BLaER1 (cell line): Measurements from ENCODE around the gene CTNNA2.

Experiments
- H3K27ac ChIP-seq: shearing (Covaris generic); formaldehyde crosslinking; 2 replicates; pipeline ENCODE4 v1.8.1; 2022
- H3K27me3 ChIP-seq: shearing (Covaris generic); formaldehyde crosslinking; 2 replicates; pipeline ENCODE4 v1.8.1; 2022
- H3K36me3 ChIP-seq: shearing (Covaris generic); formaldehyde crosslinking; 2 replicates; pipeline ENCODE4 v1.8.1; 2022
- H3K4me1 ChIP-seq: shearing (Covaris generic); formaldehyde crosslinking; 2 replicates; pipeline ENCODE4 v1.8.1; 2022
- H3K4me2 ChIP-seq: shearing (Covaris generic); formaldehyde crosslinking; 2 replicates; pipeline ENCODE4 v1.8.1; 2022
- H3K4me3 ChIP-seq: shearing (Covaris generic); formaldehyde crosslinking; 2 replicates; pipeline ENCODE4 v1.8.1; 2022
- H3K9ac ChIP-seq: shearing (Covaris generic); formaldehyde crosslinking; 2 replicates; pipeline ENCODE4 v1.8.1; 2022
- H3K9me3 ChIP-seq: shearing (Covaris generic); formaldehyde crosslinking; 2 replicates; pipeline ENCODE4 v1.8.1; 2022
- H4K20me1 ChIP-seq: shearing (Covaris generic); formaldehyde crosslinking; 2 replicates; pipeline ENCODE4 v1.8.1; 2022
- Cebpa-rat ChIP-seq: shearing (Covaris generic); IDR thresholded peaks from 2 replicates; pipeline ENCODE4 v1.8.1; 2022

CTNNA2 gene

DNA sequence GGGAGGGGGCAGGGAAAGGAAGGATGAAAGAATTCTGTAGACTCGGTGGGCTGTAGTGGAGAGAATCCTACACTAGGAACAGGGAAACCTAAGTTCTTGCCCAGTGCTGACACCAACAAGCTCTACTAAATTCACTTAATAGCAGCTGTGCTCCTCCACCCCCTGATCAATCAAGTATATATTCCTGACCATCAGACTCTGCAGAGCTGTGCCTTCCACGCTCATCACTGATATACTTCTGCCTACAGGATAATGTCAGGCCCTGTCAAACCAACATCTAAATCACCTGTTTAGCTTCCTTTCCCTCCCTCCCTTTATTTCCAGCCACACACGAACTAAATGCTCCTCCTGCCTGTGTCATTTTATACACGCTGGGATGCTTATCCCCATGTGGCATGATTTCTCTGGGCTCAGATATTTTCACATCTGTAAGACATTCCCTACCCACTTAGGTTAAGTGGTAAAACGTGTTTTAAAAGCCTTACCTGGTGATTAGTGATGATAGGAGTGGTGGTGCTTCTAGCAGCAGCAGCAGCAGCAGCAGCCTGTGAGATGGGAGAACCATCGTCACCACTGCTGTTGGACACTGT is 489.8 kb downstream of the CTNNA2 start:
- Histone ChIP-seq H3K27me3 (no peaks in the 10 kb centered on the region), H3K4me3 (no peak overlapping the region), H3K4me2 (no peak overlapping the region), H3K36me3 (no peaks in the 10 kb centered on the region), H3K4me1 (no peaks in the 10 kb centered on the region), H3K9me3 (no peaks in the 10 kb centered on the region), H3K9ac (no peak overlapping the region), H4K20me1 (no peaks in the 10 kb centered on the region), H3K27ac (no peak overlapping the region)
- TF ChIP-seq Cebpa-rat, result no peak

GRCh38 chr2:80007777-80008503 is 495.1 kb downstream of the CTNNA2 start:
- no peak overlapping the region for H3K9ac ChIP-seq
- no peaks in the 10 kb centered on the region for H3K4me1 ChIP-seq
- TF ChIP-seq Cebpa-rat, result no peak
- H3K27me3 ChIP-seq, result no peaks in the 10 kb centered on the region
- H3K4me2 ChIP-seq, result no peak overlapping the region
- H3K27ac ChIP-seq, result no peak overlapping the region
- no peaks in the 10 kb centered on the region for H3K9me3 ChIP-seq
- no peak overlapping the region for H3K4me3 ChIP-seq
- H4K20me1 ChIP-seq, result no peaks in the 10 kb centered on the region
- no peaks in the 10 kb centered on the region for H3K36me3 ChIP-seq

DNA sequence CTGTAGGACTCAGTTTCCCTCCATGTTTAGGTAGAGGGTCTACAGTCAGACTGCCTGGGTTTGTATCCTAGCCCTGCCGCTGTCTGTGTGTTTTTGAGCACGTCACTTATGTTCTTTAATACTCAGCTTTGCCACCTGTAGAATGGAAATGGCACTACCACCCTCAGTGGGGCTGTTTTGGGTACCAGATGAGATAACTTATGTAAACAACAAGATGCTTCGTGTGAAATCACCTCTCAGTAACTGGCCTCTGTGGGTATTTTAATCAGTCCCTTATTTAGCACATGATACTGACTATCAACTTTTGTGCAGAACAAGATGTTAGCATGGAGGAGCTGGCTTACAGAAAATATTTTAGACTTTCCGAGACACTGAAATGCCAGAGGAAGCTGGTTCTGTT is 495.7 kb downstream of the CTNNA2 start:
- Histone ChIP-seq H3K4me3 (no peak overlapping the region), H3K36me3 (no peaks in the 10 kb centered on the region), H3K4me2 (no peak overlapping the region), H3K9me3 (no peaks in the 10 kb centered on the region), H3K4me1 (no peaks in the 10 kb centered on the region), H3K27me3 (no peaks in the 10 kb centered on the region), H3K27ac (no peak overlapping the region), H3K9ac (no peak overlapping the region), H4K20me1 (no peaks in the 10 kb centered on the region)
- no peak for TF ChIP-seq Cebpa-rat

DNA sequence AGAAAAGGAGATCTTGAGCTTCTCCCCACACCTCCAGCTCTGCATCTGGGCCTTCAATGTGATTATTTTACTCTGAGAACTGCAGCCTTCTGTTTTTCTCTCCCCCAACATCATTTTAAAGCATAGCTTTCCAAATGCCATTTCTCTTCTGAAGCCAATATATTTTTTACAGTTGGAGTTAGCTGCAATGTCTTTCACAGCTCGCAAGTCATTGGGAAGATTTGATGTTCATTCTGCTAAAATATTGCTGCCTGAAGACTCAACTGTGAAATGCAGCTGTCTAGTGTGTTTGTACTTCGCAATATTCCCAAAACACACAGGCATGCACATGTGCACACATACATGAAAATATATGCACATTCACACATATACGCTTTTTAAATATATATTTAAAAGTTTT is 496.4 kb downstream of the CTNNA2 start:
- H3K27ac ChIP-seq, result no peak overlapping the region

GRCh38 chr2:80012061-80012460 is 499.2 kb downstream of the CTNNA2 start:
- Histone ChIP-seq H3K27me3 (no peaks in the 10 kb centered on the region), H3K9me3 (no peaks in the 10 kb centered on the region), H3K4me3 (no peak overlapping the region), H3K9ac (no peak overlapping the region), H3K36me3 (no peaks in the 10 kb centered on the region), H4K20me1 (no peaks in the 10 kb centered on the region), H3K4me1 (no peaks in the 10 kb centered on the region), H3K4me2 (no peak overlapping the region), H3K27ac (no peak overlapping the region)
- TF ChIP-seq Cebpa-rat, result no peak

More for the DNA sequence above, 496.4 kb downstream of the CTNNA2 start:
- H3K9ac ChIP-seq, result no peak overlapping the region
- no peak overlapping the region for H3K4me2 ChIP-seq
- no peaks in the 10 kb centered on the region for H3K4me1 ChIP-seq
- H3K9me3 ChIP-seq, result no peaks in the 10 kb centered on the region
- H3K36me3 ChIP-seq, result no peaks in the 10 kb centered on the region
- TF ChIP-seq Cebpa-rat, result no peak
- no peaks in the 10 kb centered on the region for H4K20me1 ChIP-seq
- no peaks in the 10 kb centered on the region for H3K27me3 ChIP-seq
- no peak overlapping the region for H3K4me3 ChIP-seq

DNA sequence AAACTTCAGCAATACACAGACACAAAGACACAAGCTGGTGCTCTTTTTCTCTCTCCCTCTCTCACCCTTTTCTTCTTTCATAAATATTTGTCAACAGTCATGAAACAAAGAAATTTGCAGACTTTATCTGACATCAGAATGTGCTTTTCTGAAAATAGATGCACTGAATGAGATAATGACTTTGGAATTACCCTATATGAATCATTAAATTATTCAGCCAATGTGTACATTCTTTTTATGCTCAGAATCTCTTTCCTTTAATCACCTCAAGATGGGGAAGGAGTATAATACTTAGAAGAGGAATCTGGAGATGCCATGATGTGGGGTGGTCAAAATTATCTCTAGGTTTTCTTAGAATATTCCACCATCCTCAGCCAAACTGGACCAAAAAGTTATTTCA is 501.8 kb downstream of the CTNNA2 start:
- no peaks in the 10 kb centered on the region for H4K20me1 ChIP-seq
- no peak overlapping the region for H3K4me2 ChIP-seq
- H3K27ac ChIP-seq, result no peak overlapping the region
- H3K27me3 ChIP-seq, result no peaks in the 10 kb centered on the region
- no peaks in the 10 kb centered on the region for H3K9me3 ChIP-seq
- no peak overlapping the region for H3K9ac ChIP-seq
- H3K4me3 ChIP-seq, result no peak overlapping the region
- H3K4me1 ChIP-seq, result 0 out of 2 replicates have a peak, but pooled peaks cover 2% of the 10 kb centered on the region
- no peak for TF ChIP-seq Cebpa-rat
- H3K36me3 ChIP-seq, result no peaks in the 10 kb centered on the region

GRCh38 chr2:80016171-80016570 is 503.3 kb downstream of the CTNNA2 start:
- Histone ChIP-seq H3K4me2 (no peak overlapping the region), H3K36me3 (no peaks in the 10 kb centered on the region), H3K9ac (no peak overlapping the region), H3K9me3 (no peaks in the 10 kb centered on the region), H3K27ac (no peak overlapping the region), H3K27me3 (no peaks in the 10 kb centered on the region), H4K20me1 (no peaks in the 10 kb centered on the region), H3K4me1 (0 out of 2 replicates have a peak, but pooled peaks cover 6% of the 10 kb centered on the region), H3K4me3 (no peak overlapping the region)
- TF ChIP-seq Cebpa-rat, result no peak

- Histone ChIP-seq H3K4me2 (peak overlapping the region; percentile 22; the same call in 1 of the 2 replicates), H3K4me3 (no peak overlapping the region), H3K27me3 (no peaks in the 10 kb centered on the region), H3K9me3 (no peaks in the 10 kb centered on the region), H3K36me3 (no peaks in the 10 kb centered on the region), H3K27ac (no peak overlapping the region), H3K9ac (no peak overlapping the region), H3K4me1 (0 out of 2 replicates have a peak, but pooled peaks cover 6% of the 10 kb centered on the region), H4K20me1 (no peaks in the 10 kb centered on the region)
- TF ChIP-seq Cebpa-rat, result no peak
These were observed 507.0 kb downstream of the CTNNA2 start for GRCh38 chr2:80019571-80020460.

DNA sequence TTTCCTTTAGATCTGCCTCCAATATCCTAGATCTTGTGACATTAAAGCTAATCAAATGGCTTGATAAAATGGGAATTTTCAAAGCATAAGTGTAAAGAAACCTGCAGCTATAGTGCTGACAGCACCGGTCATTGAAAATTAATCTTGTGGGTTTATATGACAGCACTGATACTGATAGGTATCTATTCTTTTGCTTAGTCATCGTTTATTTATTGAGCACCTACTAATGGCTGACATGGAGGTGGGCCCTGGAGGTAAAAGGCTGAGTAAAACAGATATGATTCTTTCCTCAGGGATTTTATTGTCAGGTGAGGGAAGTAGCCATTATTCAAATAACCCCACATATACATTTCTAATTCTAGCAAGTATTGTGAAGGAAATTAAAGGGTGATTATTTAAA is 509.2 kb downstream of the CTNNA2 start:
- Histone ChIP-seq H3K27ac (no peak overlapping the region), H3K9ac (no peak overlapping the region), H3K27me3 (no peaks in the 10 kb centered on the region), H3K36me3 (no peaks in the 10 kb centered on the region), H4K20me1 (no peaks in the 10 kb centered on the region), H3K4me2 (no peak overlapping the region), H3K9me3 (no peaks in the 10 kb centered on the region), H3K4me1 (0 out of 2 replicates have a peak, but pooled peaks cover 6% of the 10 kb centered on the region), H3K4me3 (no peak overlapping the region)
- no peak for TF ChIP-seq Cebpa-rat
